Naive B cell (primary cell): ENCODE data around the gene CDC5L. TPM values are rescaled to one million over a fixed set of nuclear protein-coding genes. Genes with fewer than 3 reads are reported as not detected.

Experiments
- ATAC-seq, 2 donors: fragments of 150-1000 bp; cut with Tn5 transposase; 2 replicates each; pipeline ENCODE4 v1.10.0; 2021; ENCODE audit warnings: low read depth in 2 of 2, mild to moderate bottlenecking in 2 of 2, moderate library complexity in 2 of 2
- DNase-seq: peaks from one replicate; pipeline ENCODE4 v3.0.0; 2022
- H3K27ac Mint-ChIP-seq, 6 donors: one replicate each; pipeline ENCODE4 v1.8.0; 2020 to 2022; ENCODE audit warnings: mild to moderate bottlenecking in 6 of 6, mixed read lengths in 6 of 6, moderate library complexity in 5 of 6, inconsistent platforms in 2 of 6
- H3K27me3 Mint-ChIP-seq, 3 donors: one replicate each; pipeline ENCODE4 v1.8.0; 2021 to 2022; ENCODE audit warnings: mixed read lengths in 3 of 3, mild to moderate bottlenecking in 1 of 3
- H3K36me3 Mint-ChIP-seq, 2 donors: one replicate each; pipeline ENCODE4 v1.8.0; 2020 to 2022; ENCODE audit warnings: mixed read lengths in 2 of 2, inconsistent platforms in 1 of 2, mild to moderate bottlenecking in 1 of 2
- H3K4me1 Mint-ChIP-seq, 3 donors: one replicate each; pipeline ENCODE4 v1.8.0; 2020 to 2022; ENCODE audit warnings: mixed read lengths in 3 of 3, inconsistent platforms in 1 of 3, mild to moderate bottlenecking in 1 of 3, moderate library complexity in 1 of 3
- H3K4me3 Mint-ChIP-seq, 8 donors: one replicate each; pipeline ENCODE4 v1.8.0; 2020 to 2022; ENCODE audit warnings: mild to moderate bottlenecking in 8 of 8, mixed read lengths in 8 of 8, moderate library complexity in 8 of 8, inconsistent platforms in 2 of 8
- H3K9me3 Mint-ChIP-seq, 7 donors: one replicate each; pipeline ENCODE4 v1.8.0; 2020 to 2022; ENCODE audit warnings: mixed read lengths in 7 of 7, mild to moderate bottlenecking in 5 of 7, inconsistent platforms in 2 of 7, moderate library complexity in 1 of 7
- polyA plus RNA-seq, 6 donors: library from polyadenylated mRNA; unstranded; fragments of 300-500 nt; fragmentation: Illumina TruSeq; gene quantifications; one replicate each; pipeline ENCODE4 v1.2.3, GENCODE V29; 2021; ENCODE audit warnings: low read depth in 6 of 6

Gene CDC5L
- polyA plus RNA-seq, 6 donors from 2014 or later = 7.8 to 20.8 (median 17.0) TPM

DNA sequence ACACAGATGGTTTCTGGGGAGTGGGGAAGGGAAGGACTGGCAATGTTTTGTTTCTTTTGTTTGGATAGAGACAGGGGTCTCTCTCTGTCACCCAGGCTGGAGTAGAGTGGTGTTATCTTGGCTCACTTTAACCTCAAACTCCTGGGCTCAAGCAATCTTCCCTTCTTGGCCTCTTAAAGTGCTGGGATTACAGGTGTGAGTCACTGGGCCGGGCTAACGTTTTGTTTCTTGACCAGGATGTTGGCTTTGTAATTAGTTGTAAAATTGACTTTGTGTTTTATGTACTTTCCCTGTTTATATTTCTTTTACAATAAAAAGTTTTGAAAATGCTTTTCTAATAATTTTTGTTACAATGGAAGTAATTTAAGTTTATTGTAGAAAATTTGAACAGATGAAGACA, 34.2 kb upstream of the CDC5L start:
- Mint-ChIP-seq H3K27ac (no peak overlapping the region), H3K27me3 (peaks cover 13 to 26% (median 22%) of the 10 kb centered on the region in 3 donors), H3K4me3 (no peak overlapping the region), H3K9me3 (peaks cover 0 to 16% (median 3%) of the 10 kb centered on the region in 7 donors), H3K36me3 (no peaks in the 10 kb centered on the region), H3K4me1 (no peaks in the 10 kb centered on the region)
- ATAC-seq = no peak
- DNase-seq = no peak

DNA sequence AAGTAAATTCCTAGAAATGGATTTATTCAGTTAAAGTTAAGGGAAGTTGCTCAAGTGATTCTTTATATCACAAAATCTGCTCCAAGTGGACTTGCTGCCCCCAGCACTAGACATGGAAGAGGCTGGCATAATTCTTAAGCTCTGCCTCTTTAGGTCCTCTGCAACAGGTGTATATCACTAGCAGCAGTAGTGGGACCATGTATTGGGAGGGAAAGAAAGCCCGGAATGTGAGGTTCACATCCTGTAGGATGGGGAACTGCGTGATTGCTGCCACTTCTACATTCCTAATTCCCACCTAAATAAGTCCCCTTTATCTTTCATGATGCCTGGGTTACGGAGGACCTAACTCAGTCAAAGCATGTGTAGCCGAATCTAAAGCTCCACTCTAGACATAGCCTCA, 31.9 kb upstream of the CDC5L start:
- Mint-ChIP-seq H3K4me1 (no peaks in the 10 kb centered on the region), H3K27ac (no peak overlapping the region), H3K9me3 (peaks cover 0 to 16% (median 3%) of the 10 kb centered on the region in 7 donors), H3K4me3 (no peak overlapping the region), H3K36me3 (no peaks in the 10 kb centered on the region), H3K27me3 (peaks cover 16 to 32% (median 30%) of the 10 kb centered on the region in 3 donors)
- DNase-seq (no peak), ATAC-seq (no peak)

DNA sequence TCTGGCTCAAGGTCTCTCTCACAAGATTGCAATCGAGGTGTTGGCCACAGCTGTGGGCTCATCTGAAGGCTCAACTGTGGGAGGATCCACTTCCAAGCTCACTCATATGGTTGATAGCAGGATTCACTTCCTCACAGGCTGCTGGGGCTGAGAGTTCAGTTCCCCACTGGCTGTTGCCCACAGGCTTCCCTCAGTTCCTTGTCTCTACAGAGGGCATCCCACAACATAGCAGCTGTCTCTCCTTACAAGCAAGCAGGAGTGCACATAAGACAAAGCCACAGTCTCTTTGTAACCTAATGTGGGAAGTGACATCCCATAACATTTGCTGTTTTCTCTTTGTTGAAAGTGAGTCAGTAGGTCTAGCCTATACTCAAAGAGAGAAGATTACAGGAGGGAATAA, 31.0 kb upstream of the CDC5L start:
- Mint-ChIP-seq H3K4me1 (no peaks in the 10 kb centered on the region), H3K9me3 (peaks cover 0 to 16% (median 3%) of the 10 kb centered on the region in 7 donors), H3K4me3 (no peak overlapping the region), H3K27ac (no peak overlapping the region), H3K27me3 (peaks cover 16 to 34% (median 32%) of the 10 kb centered on the region in 3 donors), H3K36me3 (no peaks in the 10 kb centered on the region)
- ATAC-seq (no peak), DNase-seq (no peak)

DNA sequence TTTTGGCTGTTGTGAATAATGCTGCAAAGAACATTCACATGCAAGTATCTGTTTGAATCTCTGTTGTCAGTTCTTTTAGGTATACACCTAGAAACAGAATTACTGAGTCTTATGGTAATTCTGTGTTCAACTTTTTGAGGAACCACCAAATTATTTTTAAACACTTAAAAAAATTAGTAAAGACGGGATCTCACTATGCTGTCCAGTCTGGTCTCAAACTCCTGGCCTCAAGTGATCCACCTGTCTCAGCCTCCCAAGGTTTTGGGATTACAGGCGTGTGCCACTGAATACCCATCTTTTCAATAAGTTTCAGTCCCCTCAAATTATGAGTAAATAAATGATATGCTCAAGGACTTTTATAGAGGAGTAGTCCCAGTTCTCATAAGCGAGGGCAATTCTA, 27.5 kb upstream of the CDC5L start:
- no peak for ATAC-seq
- no peak overlapping the region for H3K4me3 Mint-ChIP-seq
- H3K27me3 Mint-ChIP-seq = peaks cover 24 to 39% (median 32%) of the 10 kb centered on the region in 3 donors
- no peak overlapping the region for H3K27ac Mint-ChIP-seq
- H3K4me1 Mint-ChIP-seq = peaks cover 6 to 8% (median 7%) of the 10 kb centered on the region in 3 donors
- DNase-seq = no peak
- peaks cover 0 to 16% (median 3%) of the 10 kb centered on the region in 7 donors for H3K9me3 Mint-ChIP-seq
- no peaks in the 10 kb centered on the region for H3K36me3 Mint-ChIP-seq

DNA sequence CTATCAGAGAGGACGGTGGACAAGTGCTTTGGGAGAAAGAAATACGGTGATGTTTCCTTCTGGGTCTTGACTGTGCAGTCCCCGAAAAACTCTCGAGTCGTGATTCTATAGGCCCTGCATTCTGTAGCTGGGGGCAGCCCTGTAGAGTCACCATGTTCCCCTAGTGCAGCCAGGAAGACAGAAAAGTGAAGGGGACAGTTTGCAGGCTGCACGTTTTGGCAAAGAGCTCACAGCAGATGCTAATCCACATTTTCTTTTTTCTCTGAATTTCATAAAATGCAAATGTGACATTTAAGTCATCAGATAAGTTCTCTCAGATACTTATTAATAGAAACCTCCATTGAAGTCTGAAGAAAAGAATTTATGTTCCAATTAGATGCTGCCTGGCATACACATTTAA, 25.6 kb upstream of the CDC5L start:
- H3K9me3 Mint-ChIP-seq = peaks cover 0 to 4% (median 3%) of the 10 kb centered on the region in 7 donors
- H3K4me3 Mint-ChIP-seq = no peak overlapping the region
- no peaks in the 10 kb centered on the region for H3K36me3 Mint-ChIP-seq
- peaks cover 6 to 8% (median 7%) of the 10 kb centered on the region in 3 donors for H3K4me1 Mint-ChIP-seq
- peaks cover 20 to 31% (median 24%) of the 10 kb centered on the region in 3 donors for H3K27me3 Mint-ChIP-seq
- ATAC-seq (no peak), DNase-seq (no peak)
- H3K27ac Mint-ChIP-seq = peak overlapping the region in 1 of 6 donors; percentile 16

DNA sequence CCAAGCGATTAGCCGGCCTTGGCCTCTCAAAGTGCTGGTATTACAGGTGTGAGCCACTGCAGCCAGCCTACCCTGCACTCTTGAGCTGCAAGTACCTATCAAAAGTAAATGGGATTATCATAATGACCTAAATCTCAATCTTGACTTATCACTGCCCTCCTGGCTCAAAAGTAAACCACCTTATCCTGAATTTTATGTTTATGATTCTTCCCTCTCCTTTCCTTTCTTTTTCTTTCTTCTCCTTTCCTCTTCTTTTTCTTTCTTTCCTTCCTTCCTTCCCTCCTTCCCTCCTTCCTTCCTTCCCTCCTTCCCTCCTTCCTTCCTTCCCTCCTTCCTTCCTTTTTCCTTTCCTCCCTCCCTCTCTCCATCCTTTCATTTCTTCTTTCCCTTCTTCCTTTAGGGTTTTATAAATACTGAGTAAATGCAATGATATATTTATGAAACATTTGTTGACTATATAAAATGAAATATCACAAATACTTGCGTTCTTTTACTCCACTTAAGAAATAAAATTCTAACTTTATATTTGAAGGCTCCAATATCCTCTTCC, 24.1 kb upstream of the CDC5L start:
- ATAC-seq = no peak
- peaks cover 15 to 16% (median 15%) of the 10 kb centered on the region in 3 donors for H3K27me3 Mint-ChIP-seq
- H3K36me3 Mint-ChIP-seq = no peaks in the 10 kb centered on the region
- no peak for DNase-seq
- H3K4me1 Mint-ChIP-seq = peaks cover 6 to 8% (median 7%) of the 10 kb centered on the region in 3 donors
- peak overlapping the region in 1 of 8 donors; percentile 47 for H3K4me3 Mint-ChIP-seq
- no peak overlapping the region for H3K27ac Mint-ChIP-seq
- H3K9me3 Mint-ChIP-seq = peaks cover 0 to 4% (median 0%) of the 10 kb centered on the region in 7 donors

DNA sequence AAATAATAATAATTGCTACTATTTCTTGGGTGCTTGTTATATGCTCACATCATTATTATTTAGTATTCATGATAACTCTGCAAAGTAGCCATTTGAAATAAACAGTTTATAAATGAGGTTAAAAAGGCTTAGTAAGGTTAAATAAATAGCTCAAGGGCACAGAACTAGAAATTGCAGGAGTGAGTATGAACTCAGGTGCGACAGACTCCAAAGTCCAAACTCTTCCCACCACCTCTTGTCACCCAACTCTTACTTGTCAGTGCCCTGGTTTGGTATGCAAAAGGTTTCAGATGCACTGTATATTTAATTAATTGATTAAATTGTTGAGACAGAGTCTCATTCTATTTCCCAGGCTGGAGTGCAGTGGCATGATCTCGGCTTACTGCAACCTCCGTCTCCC, 20.7 kb upstream of the CDC5L start:
- peaks cover 0 to 1% (median 0%) of the 10 kb centered on the region in 7 donors for H3K9me3 Mint-ChIP-seq
- H3K4me1 Mint-ChIP-seq = peaks cover 6 to 8% (median 7%) of the 10 kb centered on the region in 3 donors
- H3K27me3 Mint-ChIP-seq = peaks cover 2 to 20% (median 11%) of the 10 kb centered on the region in 3 donors
- no peak overlapping the region for H3K27ac Mint-ChIP-seq
- H3K4me3 Mint-ChIP-seq = no peak overlapping the region
- ATAC-seq = no peak
- H3K36me3 Mint-ChIP-seq = no peaks in the 10 kb centered on the region
- no peak for DNase-seq

DNA sequence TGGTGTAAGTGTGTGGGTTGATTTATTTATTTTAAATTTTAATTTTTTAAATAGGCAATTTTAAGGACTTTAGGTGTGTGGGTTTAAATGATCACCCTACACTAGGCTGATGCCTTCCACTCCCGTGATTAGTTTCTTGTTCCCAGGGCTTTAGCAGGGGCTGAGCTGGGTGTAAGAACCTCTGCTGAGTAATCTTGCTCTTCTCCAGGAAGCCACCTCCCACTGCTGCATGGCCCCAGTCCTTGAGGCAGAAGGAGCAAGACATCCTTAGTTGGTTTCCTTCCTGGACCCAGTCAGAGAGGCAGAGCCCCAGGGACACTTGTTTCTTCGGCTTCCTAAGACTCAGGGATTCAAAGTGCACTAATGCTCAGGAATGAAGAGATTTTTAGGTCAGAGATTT, 19.8 kb upstream of the CDC5L start:
- Mint-ChIP-seq H3K4me1 (peaks cover 6 to 8% (median 7%) of the 10 kb centered on the region in 3 donors), H3K27ac (no peak overlapping the region), H3K9me3 (peaks cover 0 to 1% (median 0%) of the 10 kb centered on the region in 7 donors), H3K27me3 (peaks cover 0 to 20% (median 11%) of the 10 kb centered on the region in 3 donors), H3K36me3 (no peaks in the 10 kb centered on the region), H3K4me3 (no peak overlapping the region)
- DNase-seq (no peak), ATAC-seq (no peak)

DNA sequence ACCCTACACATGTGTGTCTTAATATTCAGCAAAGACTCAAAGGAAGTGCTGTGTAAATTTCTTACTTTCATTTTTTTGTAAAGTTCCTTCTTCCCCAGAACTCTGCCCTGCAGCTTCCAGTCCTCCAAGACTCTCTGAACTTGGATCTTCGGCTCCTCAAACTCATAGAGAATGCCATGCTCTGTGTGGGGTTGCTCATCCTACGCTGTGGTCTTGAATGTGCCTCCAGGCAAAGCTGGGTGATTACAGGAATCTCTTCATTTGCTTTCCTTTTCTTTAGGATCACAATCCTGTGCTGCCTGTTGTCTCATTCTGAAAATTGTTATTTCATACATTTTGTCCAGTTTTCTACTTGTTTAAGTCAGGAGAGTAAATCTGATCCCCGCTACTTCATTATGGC, 14.5 kb upstream of the CDC5L start:
- DNase-seq (no peak), ATAC-seq (no peak)
- H3K4me3 Mint-ChIP-seq = no peak overlapping the region
- no peak overlapping the region for H3K27ac Mint-ChIP-seq
- H3K27me3 Mint-ChIP-seq = peaks cover 13 to 35% (median 27%) of the 10 kb centered on the region in 3 donors
- no peaks in the 10 kb centered on the region for H3K36me3 Mint-ChIP-seq
- H3K9me3 Mint-ChIP-seq = no peaks in the 10 kb centered on the region
- no peaks in the 10 kb centered on the region for H3K4me1 Mint-ChIP-seq

DNA sequence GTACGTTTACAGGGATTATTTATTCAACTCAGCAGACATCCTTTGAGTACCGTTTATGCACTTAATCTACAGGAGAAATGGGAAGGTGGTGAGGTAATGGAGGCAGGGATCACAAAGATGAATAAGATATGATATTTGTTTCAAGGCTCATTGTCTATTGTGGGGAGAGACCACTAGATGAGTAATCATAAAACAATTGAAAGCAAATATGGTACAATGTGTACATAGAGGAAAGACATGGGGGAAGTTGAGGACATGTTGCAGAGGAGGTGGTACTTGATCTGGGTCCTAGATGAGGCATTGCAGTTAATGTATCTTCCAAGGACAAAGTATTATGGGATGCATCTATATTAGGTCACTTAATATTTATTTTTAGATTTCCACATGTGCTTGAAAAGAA, 13.7 kb upstream of the CDC5L start:
- H3K27me3 Mint-ChIP-seq = peaks cover 13 to 29% (median 28%) of the 10 kb centered on the region in 3 donors
- H3K9me3 Mint-ChIP-seq = no peaks in the 10 kb centered on the region
- no peak for DNase-seq
- no peak overlapping the region for H3K27ac Mint-ChIP-seq
- H3K4me3 Mint-ChIP-seq = no peak overlapping the region
- no peaks in the 10 kb centered on the region for H3K36me3 Mint-ChIP-seq
- ATAC-seq = no peak
- H3K4me1 Mint-ChIP-seq = no peaks in the 10 kb centered on the region

DNA sequence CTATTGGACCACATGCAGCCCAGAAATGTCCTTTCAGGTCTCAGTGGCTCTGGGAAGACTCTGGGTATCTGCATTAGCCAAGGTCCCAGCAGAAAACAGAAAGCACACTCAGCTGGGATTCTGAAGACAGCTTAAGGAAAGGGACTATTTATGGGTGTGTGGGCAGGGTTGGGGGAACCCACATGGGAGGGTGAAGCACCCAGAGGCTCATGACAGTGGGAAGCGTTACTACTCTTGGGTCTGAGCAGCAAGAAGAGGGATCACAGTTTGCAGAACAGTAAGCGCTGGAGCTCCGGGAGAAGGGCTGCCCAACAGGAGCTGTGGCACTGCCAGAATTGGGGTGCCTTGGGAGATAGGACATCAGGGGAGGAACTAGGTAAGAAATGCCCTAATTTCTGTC, 12.4 kb upstream of the CDC5L start:
- no peak for DNase-seq
- H3K4me1 Mint-ChIP-seq = no peaks in the 10 kb centered on the region
- no peak for ATAC-seq
- H3K36me3 Mint-ChIP-seq = no peaks in the 10 kb centered on the region
- H3K4me3 Mint-ChIP-seq = no peak overlapping the region
- H3K9me3 Mint-ChIP-seq = no peaks in the 10 kb centered on the region
- H3K27me3 Mint-ChIP-seq = peaks cover 13 to 37% (median 26%) of the 10 kb centered on the region in 3 donors
- H3K27ac Mint-ChIP-seq = no peak overlapping the region

DNA sequence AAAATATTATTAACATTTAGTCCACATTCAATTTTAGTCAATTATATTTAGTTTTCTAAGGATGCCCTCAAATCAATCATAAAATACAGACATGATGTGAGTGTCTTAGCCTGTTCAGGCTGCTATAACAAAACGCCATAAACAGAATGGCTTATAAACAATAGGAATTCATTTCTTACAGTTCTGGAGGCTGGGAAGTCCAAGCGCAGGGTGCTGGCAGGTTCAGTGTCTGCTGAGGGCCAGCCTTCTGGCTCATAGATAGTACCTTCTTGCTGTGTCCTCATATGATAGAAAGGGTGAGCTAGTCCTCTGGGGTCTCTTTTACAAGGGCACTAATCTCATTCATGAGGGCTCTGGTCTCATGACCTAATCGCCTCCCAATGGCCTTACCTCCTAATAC, 10.0 kb upstream of the CDC5L start:
- no peak overlapping the region for H3K27ac Mint-ChIP-seq
- ATAC-seq (no peak), DNase-seq (no peak)
- peaks cover 13 to 59% (median 29%) of the 10 kb centered on the region in 3 donors for H3K27me3 Mint-ChIP-seq
- no peaks in the 10 kb centered on the region for H3K9me3 Mint-ChIP-seq
- H3K4me3 Mint-ChIP-seq = no peak overlapping the region
- no peaks in the 10 kb centered on the region for H3K4me1 Mint-ChIP-seq
- H3K36me3 Mint-ChIP-seq = no peaks in the 10 kb centered on the region

DNA sequence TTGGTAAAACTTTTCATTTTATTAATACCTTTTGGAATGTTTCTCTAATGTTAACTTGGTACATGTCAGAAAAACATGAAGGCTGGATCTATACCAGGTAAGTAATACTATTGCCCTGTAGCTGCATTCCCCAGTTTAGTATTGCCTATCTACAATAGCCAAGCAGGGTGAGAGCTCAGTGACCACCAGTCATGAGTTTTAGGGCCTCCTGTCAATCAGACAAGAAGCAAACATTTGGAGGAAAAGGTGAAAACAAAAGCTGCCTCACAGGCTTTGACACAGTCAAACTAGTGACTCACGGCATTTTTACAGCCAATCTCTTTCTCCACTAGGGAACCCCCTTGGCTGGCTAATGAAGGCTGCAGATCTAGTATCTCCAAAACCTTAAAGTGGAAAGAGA, 9.5 kb upstream of the CDC5L start:
- Mint-ChIP-seq H3K4me3 (no peak overlapping the region), H3K36me3 (no peaks in the 10 kb centered on the region), H3K27ac (no peak overlapping the region), H3K4me1 (no peaks in the 10 kb centered on the region), H3K27me3 (peaks cover 9 to 60% (median 29%) of the 10 kb centered on the region in 3 donors), H3K9me3 (no peaks in the 10 kb centered on the region)
- DNase-seq = no peak
- ATAC-seq = no peak

DNA sequence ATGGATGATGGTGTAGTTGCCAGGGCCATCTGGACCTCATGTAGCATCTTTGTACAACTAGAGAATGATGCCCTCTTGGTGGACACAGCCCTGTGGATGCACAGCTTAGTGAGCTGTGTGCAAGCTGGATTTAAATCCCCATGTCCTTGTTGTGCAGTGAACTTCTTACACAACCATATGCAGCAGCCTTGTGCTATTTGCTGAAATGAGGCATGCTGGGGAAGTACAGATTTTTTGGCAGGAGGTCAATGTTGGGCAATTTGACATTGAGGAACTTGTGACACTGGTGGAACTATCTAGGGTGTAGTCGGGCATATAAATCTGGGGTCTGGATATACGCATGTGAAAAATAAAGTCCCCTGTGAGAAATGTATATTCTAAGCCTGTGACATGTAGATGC, 5.8 kb upstream of the CDC5L start:
- no peaks in the 10 kb centered on the region for H3K9me3 Mint-ChIP-seq
- H3K27ac Mint-ChIP-seq = no peak overlapping the region
- no peak overlapping the region for H3K4me3 Mint-ChIP-seq
- peaks cover 3 to 57% (median 8%) of the 10 kb centered on the region in 3 donors for H3K27me3 Mint-ChIP-seq
- no peaks in the 10 kb centered on the region for H3K36me3 Mint-ChIP-seq
- no peak for DNase-seq
- H3K4me1 Mint-ChIP-seq = peaks cover 5% of the 10 kb centered on the region in 3 donors
- ATAC-seq = no peak
